Uterus (tissue), 4 donors: ENCODE data around the gene ACTMAP. TPM values are rescaled to one million over a fixed set of nuclear protein-coding genes. Genes with fewer than 3 reads are reported as not detected.

ENCODE experiments used
- DNase-seq, 2 donors: peaks; one replicate each; pipeline ENCODE4 v3.0.0-alpha.2; 2019 to 2020
- H3K27ac ChIP-seq, 2 donors: fragments of 200-600 bp; sonication (generic); 1 replicate in 1 of 2; 2 replicates in 1 of 2; pipeline ENCODE4 v1.5.1; 2016 to 2018
- H3K27me3 ChIP-seq, 2 donors: fragments of 200-600 bp; sonication (generic); one replicate each; pipeline ENCODE4 v1.5.1; 2018 to 2019; ENCODE audit warnings: control low read depth in 1 of 2
- H3K36me3 ChIP-seq, 2 donors: fragments of 200-600 bp; sonication (generic); one replicate each; pipeline ENCODE4 v1.5.1; 2019; ENCODE audit warnings: control low read depth in 1 of 2
- H3K4me1 ChIP-seq, 2 donors: fragments of 200-600 bp; sonication (generic); one replicate each; pipeline ENCODE4 v1.5.1; 2018 to 2019; ENCODE audit warnings: control low read depth in 1 of 2
- H3K4me3 ChIP-seq, 2 donors: fragments of 200-600 bp; sonication (generic); 1 replicate in 1 of 2; 2 replicates in 1 of 2; pipeline ENCODE4 v1.5.1; 2018 to 2019; ENCODE audit warnings: mild to moderate bottlenecking in 1 of 2
- H3K9me3 ChIP-seq, 2 donors: fragments of 200-600 bp; sonication (generic); one replicate each; pipeline ENCODE4 v1.5.1; 2019; ENCODE audit warnings: control low read depth in 1 of 2
- CTCF ChIP-seq, 4 experiments: fragments of 200-600 bp in 2 of 4; fragments of 450-650 bp in 2 of 4; sonication (generic) in 2 of 4; IDR thresholded peaks; one replicate each; pipeline ENCODE4 v1.5.1; 2016 to 2019; ENCODE audit warnings: antibody characterized with exemption in 4 of 4, mild to moderate bottlenecking in 2 of 4, moderate library complexity in 1 of 4
- POLR2A ChIP-seq, 2 donors: fragments of 450-650 bp; IDR thresholded peaks; one replicate each; pipeline ENCODE4 v1.6.1; 2016; ENCODE audit warnings: antibody characterized with exemption in 2 of 2, mild to moderate bottlenecking in 1 of 2, moderate library complexity in 1 of 2
- intact Hi-C: fragments of 100-400 bp; cut with DNase I; formaldehyde crosslinking; loops from one replicate; pipeline ENCODE4 v1.15.1; 2023; ENCODE audit warnings: low total_unique reads
- total RNA-seq, 4 donors: library from RNA; depleted of rRNA in 3 of 4; stranded (reverse); fragments of >200 nt in 3 of 4; gene quantifications; one replicate each; pipeline versions ENCODE4 v1.1.0 to v1.2.4, GENCODE V29; 2014 to 2023
- donor health status: DM: yes; HTN: yes; CAD: no.

Gene ACTMAP
- total RNA-seq, 4 donors from 2014 or later, result 0.48 to 6.1 TPM; not detected in 2

GRCh38 chr19:40717325-40717879 is 32.9 kb downstream of the ACTMAP start:
- H3K27me3 ChIP-seq, result no peaks in the 10 kb centered on the region
- TF ChIP-seq CTCF (IDR thresholded peaks at IDR 0.05), result no peak
- TF ChIP-seq POLR2A (IDR thresholded peaks at IDR 0.05), result no peak
- H3K36me3 ChIP-seq, result no peaks in the 10 kb centered on the region
- H3K27ac ChIP-seq, result peak overlapping the region; percentile 98 to 99
- peak overlapping the region; percentile 68 to 71 for H3K4me3 ChIP-seq
- peak in 1 of 2 donors; percentile 54 for DNase-seq
- no peaks in the 10 kb centered on the region for H3K9me3 ChIP-seq
- intact Hi-C loops, result no loop called here
- peaks cover 5 to 8% of the 10 kb centered on the region in 2 donors for H3K4me1 ChIP-seq

GRCh38 chr19:40716482-40717324 is 33.6 kb downstream of the ACTMAP start, which contains the start of the genes COQ8B and ITPKC:
TSS of gene COQ8B (minus strand) at chr19:40716886. CDS start at chr19:40714632, 2,254 bp downstream.
TSS of gene ITPKC (plus strand) at chr19:40717112. CDS start at chr19:40717136, 24 bp downstream.
- DNase-seq, result peak; percentile 100
- intact Hi-C loops, result no loop called here
- H3K4me1 ChIP-seq, result peaks cover 4 to 8% of the 10 kb centered on the region in 2 donors
- no peaks in the 10 kb centered on the region for H3K27me3 ChIP-seq
- no peaks in the 10 kb centered on the region for H3K36me3 ChIP-seq
- H3K27ac ChIP-seq, result peak within 1 kb of the TSS; percentile 98 to 99
- peak in 3 of 4 experiments; percentile 15 to 65 (median 38) for TF ChIP-seq CTCF (IDR thresholded peaks at IDR 0.05)
- TF ChIP-seq POLR2A (IDR thresholded peaks at IDR 0.05), result peak; percentile 75 to 91
- no peaks in the 10 kb centered on the region for H3K9me3 ChIP-seq
- H3K4me3 ChIP-seq, result peak within 1 kb of the TSS; percentile 68 to 71

GRCh38 chr19:40716031-40716481 is 34.2 kb downstream of the ACTMAP start:
- TF ChIP-seq CTCF (IDR thresholded peaks at IDR 0.05), result no peak
- TF ChIP-seq POLR2A (IDR thresholded peaks at IDR 0.05), result no peak
- H3K9me3 ChIP-seq, result no peaks in the 10 kb centered on the region
- peak overlapping the region; percentile 68 to 71 for H3K4me3 ChIP-seq
- peak in 1 of 2 donors; percentile 89 for DNase-seq
- peak overlapping the region; percentile 98 to 99 for H3K27ac ChIP-seq
- H3K27me3 ChIP-seq, result no peaks in the 10 kb centered on the region
- H3K36me3 ChIP-seq, result no peaks in the 10 kb centered on the region
- H3K4me1 ChIP-seq, result peaks cover 0 to 3% of the 10 kb centered on the region in 2 donors
- intact Hi-C loops, result no loop called here

- no peaks in the 10 kb centered on the region for H3K4me1 ChIP-seq
- peak; percentile 95 to 97 for DNase-seq
- intact Hi-C loops, result no loop called here
These were observed 35.6 kb downstream of the ACTMAP start for GRCh38 chr19:40714441-40715299.

More at GRCh38 chr19:40714441-40715299, 35.6 kb downstream of the ACTMAP start:
- Histone ChIP-seq H3K27me3 (no peaks in the 10 kb centered on the region), H3K9me3 (no peaks in the 10 kb centered on the region), H3K4me3 (peak overlapping the region; percentile 42 to 68), H3K27ac (peak overlapping the region; percentile 98 to 99), H3K36me3 (no peaks in the 10 kb centered on the region)
- TF ChIP-seq CTCF (IDR thresholded peaks at IDR 0.05), result no peak
- peak in 1 of 2 donors; percentile 3 for TF ChIP-seq POLR2A (IDR thresholded peaks at IDR 0.05)
